ENCODE results near the gene EFCAB8.
A peak's percentile ranks its signal among the peaks of the same experiment; 100 is the strongest.

Gene EFCAB8

GRCh38 chr20:32968478-32969241, 109.9 kb downstream of the EFCAB8 start:
- DNase-seq (ENCODE audit: low read depth) = no peak
- no peak overlapping the region for H3K4me3 ChIP-seq (ENCODE audit: low read depth, low read length)
- no peak for TF ChIP-seq MYC (IDR thresholded peaks at IDR 0.05; ENCODE audit: low read depth, low read length)
- no peak for TF ChIP-seq CTCF (IDR thresholded peaks at IDR 0.05; ENCODE audit: low read depth, low read length)

- no peak for TF ChIP-seq POLR2A (IDR thresholded peaks at IDR 0.05; ENCODE audit: extremely low read depth, insufficient read length)
- TF ChIP-seq MAX (IDR thresholded peaks at IDR 0.05; ENCODE audit: low read depth, low read length) = no peak
- TF ChIP-seq CTCF (IDR thresholded peaks at IDR 0.05; ENCODE audit: low read depth, low read length) = no peak
- no peak for TF ChIP-seq MYC (IDR thresholded peaks at IDR 0.05; ENCODE audit: low read depth, low read length)
Observed at GRCh38 chr20:32969356-32970114, 110.8 kb downstream of the EFCAB8 start.

GRCh38 chr20:32970115-32970972, 111.6 kb downstream of the EFCAB8 start:
- TF ChIP-seq MYC (IDR thresholded peaks at IDR 0.05; ENCODE audit: low read depth, low read length) (no peak), POLR2A (IDR thresholded peaks at IDR 0.05; ENCODE audit: extremely low read depth, insufficient read length) (no peak), CTCF (IDR thresholded peaks at IDR 0.05; ENCODE audit: low read depth, low read length) (no peak), MAX (IDR thresholded peaks at IDR 0.05; ENCODE audit: low read depth, low read length) (no peak)
- no peak for DNase-seq (ENCODE audit: low read depth)
- no peak overlapping the region for H3K4me3 ChIP-seq (ENCODE audit: low read depth, low read length)

More at GRCh38 chr20:32969356-32970114, 110.8 kb downstream of the EFCAB8 start:
- no peak overlapping the region for H3K4me3 ChIP-seq (ENCODE audit: low read depth, low read length)
- DNase-seq (ENCODE audit: low read depth) = no peak

- TF ChIP-seq MYC (IDR thresholded peaks at IDR 0.05; ENCODE audit: low read depth, low read length) (no peak), POLR2A (IDR thresholded peaks at IDR 0.05; ENCODE audit: extremely low read depth, insufficient read length) (no peak), MAX (IDR thresholded peaks at IDR 0.05; ENCODE audit: low read depth, low read length) (no peak), CTCF (IDR thresholded peaks at IDR 0.05; ENCODE audit: low read depth, low read length) (no peak)
- H3K4me3 ChIP-seq (ENCODE audit: low read depth, low read length) = no peak overlapping the region
- no peak for DNase-seq (ENCODE audit: low read depth)
Observed at GRCh38 chr20:32970973-32971300, 112.2 kb downstream of the EFCAB8 start.

- H3K4me3 ChIP-seq (ENCODE audit: low read depth, low read length) = peak overlapping the region; percentile 36
- DNase-seq (ENCODE audit: low read depth) = peak; percentile 84
- TF ChIP-seq MAX (IDR thresholded peaks at IDR 0.05; ENCODE audit: low read depth, low read length) = no peak
Observed at GRCh38 chr20:32971703-32972161, 113.0 kb downstream of the EFCAB8 start.

All from NB4 (cell line).